Thyroid gland (tissue), 4 donors: ENCODE results near the gene ZSWIM6. TPM values are rescaled to one million over a fixed set of nuclear protein-coding genes. Genes with fewer than 3 reads are reported as not detected.

Source experiments
- DNase-seq, 2 donors: peaks; one replicate each; pipeline ENCODE4 v3.0.0-alpha.2; 2019
- H3K27ac ChIP-seq, 3 donors: fragments of 200-600 bp; sonication (generic); 1 replicate in 2 of 3; 2 replicates in 1 of 3; pipeline ENCODE4 v1.5.1; 2016 to 2019; ENCODE audit warnings: mild to moderate bottlenecking in 1 of 3, moderate library complexity in 1 of 3
- H3K27me3 ChIP-seq: fragments of 200-600 bp; sonication (generic); one replicate; pipeline ENCODE4 v1.5.1; 2019
- H3K36me3 ChIP-seq, 2 donors: fragments of 200-600 bp; sonication (generic); one replicate each; pipeline ENCODE4 v1.5.1; 2016 to 2019
- H3K4me1 ChIP-seq, 2 donors: fragments of 200-600 bp; sonication (generic); one replicate each; pipeline ENCODE4 v1.5.1; 2017 to 2019
- H3K4me3 ChIP-seq, 3 donors: fragments of 200-600 bp; sonication (generic); replicated peaks in 1 of 3; 1 replicate in 2 of 3; 2 replicates in 1 of 3; pipeline ENCODE4 v1.5.1; 2016; ENCODE audit warnings: mild to moderate bottlenecking in 1 of 3
- H3K9me3 ChIP-seq: fragments of 200-600 bp; sonication (generic); one replicate; pipeline ENCODE4 v1.5.1; 2017
- CTCF ChIP-seq, 6 experiments: fragments of 200-600 bp in 3 of 6; fragments of 450-650 bp in 3 of 6; sonication (generic) in 3 of 6; IDR thresholded peaks; one replicate each; pipeline ENCODE4 v1.5.1; 2016 to 2019; ENCODE audit warnings: antibody characterized with exemption in 6 of 6, mild to moderate bottlenecking in 2 of 6, inconsistent platforms in 1 of 6, moderate library complexity in 1 of 6
- POLR2A ChIP-seq, 2 donors: fragments of 450-650 bp; IDR thresholded peaks; one replicate each; pipeline ENCODE4 v1.6.1; 2017; ENCODE audit warnings: antibody characterized with exemption in 2 of 2, mild to moderate bottlenecking in 2 of 2, moderate library complexity in 1 of 2
- WGBS, 2 donors: methylation state at CpG; one replicate each; pipeline ENCODE4 v1.1.5; 2017; 5-methylcytosine and 5-hydroxymethylcytosine counted together
- intact Hi-C: fragments of 100-400 bp; cut with DNase I; formaldehyde crosslinking; loops from one replicate; pipeline ENCODE4 v1.15.1; 2023
- total RNA-seq, 4 donors: library from RNA; depleted of rRNA; stranded (reverse); fragments of >200 nt; gene quantifications; one replicate each; pipeline ENCODE4 v1.2.3, GENCODE V29; 2016

ZSWIM6 gene
- total RNA-seq, 4 donors from 2014 or later: 11.8 to 20.1 (median 14.5) TPM

GRCh38 chr5:61397238-61397637, 65.2 kb downstream of the ZSWIM6 start:
- intact Hi-C loops: no loop called here
- no peaks in the 10 kb centered on the region for H3K27me3 ChIP-seq
- H3K4me3 ChIP-seq: no peak overlapping the region
- 6 to 10% methylated on average over 1 of the region's 1 CpG for WGBS, 2 donors
- H3K4me1 ChIP-seq: peaks cover 9 to 26% of the 10 kb centered on the region in 2 donors
- H3K36me3 ChIP-seq: no peaks in the 10 kb centered on the region
- peak; percentile 48 to 55 for DNase-seq
- H3K9me3 ChIP-seq: no peaks in the 10 kb centered on the region
- no peak for TF ChIP-seq CTCF (IDR thresholded peaks at IDR 0.05)
- TF ChIP-seq POLR2A (IDR thresholded peaks at IDR 0.05): no peak
- peak overlapping the region in 2 of 3 donors; percentile 21 to 48 for H3K27ac ChIP-seq

GRCh38 chr5:61397937-61398336, 65.9 kb downstream of the ZSWIM6 start:
- no peaks in the 10 kb centered on the region for H3K27me3 ChIP-seq
- peak overlapping the region in 2 of 3 donors; percentile 8 to 48 for H3K27ac ChIP-seq
- H3K4me1 ChIP-seq: peaks cover 16 to 29% of the 10 kb centered on the region in 2 donors
- TF ChIP-seq CTCF (IDR thresholded peaks at IDR 0.05) (no peak), POLR2A (IDR thresholded peaks at IDR 0.05) (no peak)
- no peak for DNase-seq
- 87 to 90% methylated on average over 2 of the region's 2 CpGs for WGBS, 2 donors
- H3K36me3 ChIP-seq: no peaks in the 10 kb centered on the region
- intact Hi-C loops: no loop called here
- H3K4me3 ChIP-seq: no peak overlapping the region
- no peaks in the 10 kb centered on the region for H3K9me3 ChIP-seq

- intact Hi-C loops: no loop called here
- no peaks in the 10 kb centered on the region for H3K9me3 ChIP-seq
- H3K27ac ChIP-seq: no peak overlapping the region
- TF ChIP-seq POLR2A (IDR thresholded peaks at IDR 0.05): no peak
- no peak for TF ChIP-seq CTCF (IDR thresholded peaks at IDR 0.05)
- DNase-seq: no peak
- peaks cover 21 to 34% of the 10 kb centered on the region in 2 donors for H3K4me1 ChIP-seq
- 91 to 92% methylated on average over 4 of the region's 4 CpGs for WGBS, 2 donors
- H3K4me3 ChIP-seq: no peak overlapping the region
- H3K36me3 ChIP-seq: no peaks in the 10 kb centered on the region
- H3K27me3 ChIP-seq: no peaks in the 10 kb centered on the region
Observed at GRCh38 chr5:61398440-61398839, 66.4 kb downstream of the ZSWIM6 start.

- H3K27me3 ChIP-seq: no peaks in the 10 kb centered on the region
- no peaks in the 10 kb centered on the region for H3K9me3 ChIP-seq
- no peak overlapping the region for H3K4me3 ChIP-seq
- H3K4me1 ChIP-seq: peaks cover 25 to 36% of the 10 kb centered on the region in 2 donors
- 93 to 95% methylated on average over 5 of the region's 5 CpGs for WGBS, 2 donors
- H3K27ac ChIP-seq: no peak overlapping the region
- no peaks in the 10 kb centered on the region for H3K36me3 ChIP-seq
- intact Hi-C loops: no loop called here
- TF ChIP-seq CTCF (IDR thresholded peaks at IDR 0.05) (no peak), POLR2A (IDR thresholded peaks at IDR 0.05) (no peak)
- no peak for DNase-seq
Observed at GRCh38 chr5:61399679-61400078, 67.6 kb downstream of the ZSWIM6 start.

GRCh38 chr5:61401726-61402125, 69.7 kb downstream of the ZSWIM6 start:
- intact Hi-C loops: no loop called here
- no peak overlapping the region for H3K27ac ChIP-seq
- H3K4me3 ChIP-seq: no peak overlapping the region
- H3K36me3 ChIP-seq: no peaks in the 10 kb centered on the region
- TF ChIP-seq CTCF (IDR thresholded peaks at IDR 0.05) (no peak), POLR2A (IDR thresholded peaks at IDR 0.05) (no peak)
- no peaks in the 10 kb centered on the region for H3K9me3 ChIP-seq
- H3K27me3 ChIP-seq: no peaks in the 10 kb centered on the region
- peaks cover 29 to 34% of the 10 kb centered on the region in 2 donors for H3K4me1 ChIP-seq
- no peak for DNase-seq
